Chondrocyte (in vitro differentiated cells): ENCODE data around the gene SULT2B1. TPM values are rescaled to one million over a fixed set of nuclear protein-coding genes. Genes with fewer than 3 reads are reported as not detected.
"Not testable (repeated sequence)": the region's sequence is repeated elsewhere in the genome, so short reads cannot be mapped to it uniquely, and the experiment has no call there.

Source experiments
- DNase-seq: peaks from one replicate; pipeline ENCODE4 v3.0.0; 2021; ENCODE audit warnings: mixed read lengths, low spot score
- H3K27ac Mint-ChIP-seq: one replicate; pipeline ENCODE4 v1.8.0; 2021; ENCODE audit warnings: mild to moderate bottlenecking, moderate library complexity, mixed read lengths; ENCODE audit not compliant: unreplicated experiment
- H3K27me3 Mint-ChIP-seq: 2 replicates; pipeline ENCODE4 v1.8.0; 2021; ENCODE audit warnings: low read depth, mixed read lengths
- H3K36me3 Mint-ChIP-seq: 2 replicates; pipeline ENCODE4 v1.8.0; 2021; ENCODE audit warnings: low read depth, mixed read lengths
- H3K4me1 Mint-ChIP-seq: 2 replicates; pipeline ENCODE4 v1.8.0; 2021; ENCODE audit warnings: low read depth, mild to moderate bottlenecking, mixed read lengths
- H3K4me3 Mint-ChIP-seq: one replicate; pipeline ENCODE4 v1.8.0; 2021; ENCODE audit warnings: mild to moderate bottlenecking, moderate library complexity, mixed read lengths; ENCODE audit not compliant: unreplicated experiment
- H3K9me3 Mint-ChIP-seq: 2 replicates; pipeline ENCODE4 v1.8.0; 2021; ENCODE audit warnings: low read depth, mixed read lengths
- CTCF ChIP-seq: fragments of 200-600 bp; sonication (generic); IDR thresholded peaks from 2 replicates; pipeline ENCODE4 v1.5.0; 2021; ENCODE audit warnings: antibody characterized with exemption, mild to moderate bottlenecking, moderate library complexity
- total RNA-seq: library from RNA; stranded (reverse); gene quantifications from 3 replicates; pipeline ENCODE4 v1.2.1, GENCODE V29; 2021

The SULT2B1 gene
- total RNA-seq, 1 donor from 2014 or later: 0.22 TPM

- no peak overlapping the region for H3K4me3 Mint-ChIP-seq
- no peak overlapping the region for H3K27ac Mint-ChIP-seq
- H3K36me3 Mint-ChIP-seq: no peaks in the 10 kb centered on the region
- no peaks in the 10 kb centered on the region for H3K9me3 Mint-ChIP-seq
- peaks cover 4% of the 10 kb centered on the region for H3K4me1 Mint-ChIP-seq
- TF ChIP-seq CTCF: no peak
- no peaks in the 10 kb centered on the region for H3K27me3 Mint-ChIP-seq
- DNase-seq: no peak
Observed at GRCh38 chr19:48518207-48518606, 33.8 kb upstream of the SULT2B1 start.

- H3K4me3 Mint-ChIP-seq, H3K36me3 Mint-ChIP-seq, H3K27me3 Mint-ChIP-seq, H3K27ac Mint-ChIP-seq, H3K4me1 Mint-ChIP-seq, H3K9me3 Mint-ChIP-seq, DNase-seq: not testable (repeated sequence)
Observed at GRCh38 chr19:48519426-48519825, 32.5 kb upstream of the SULT2B1 start.

- Mint-ChIP-seq H3K4me3 (no peak overlapping the region), H3K9me3 (peaks cover 6% of the 10 kb centered on the region), H3K27me3 (no peaks in the 10 kb centered on the region), H3K36me3 (no peaks in the 10 kb centered on the region), H3K27ac (no peak overlapping the region), H3K4me1 (no peaks in the 10 kb centered on the region)
- DNase-seq: no peak
- TF ChIP-seq CTCF: no peak
Observed at GRCh38 chr19:48520134-48520533, 31.8 kb upstream of the SULT2B1 start.

DNA sequence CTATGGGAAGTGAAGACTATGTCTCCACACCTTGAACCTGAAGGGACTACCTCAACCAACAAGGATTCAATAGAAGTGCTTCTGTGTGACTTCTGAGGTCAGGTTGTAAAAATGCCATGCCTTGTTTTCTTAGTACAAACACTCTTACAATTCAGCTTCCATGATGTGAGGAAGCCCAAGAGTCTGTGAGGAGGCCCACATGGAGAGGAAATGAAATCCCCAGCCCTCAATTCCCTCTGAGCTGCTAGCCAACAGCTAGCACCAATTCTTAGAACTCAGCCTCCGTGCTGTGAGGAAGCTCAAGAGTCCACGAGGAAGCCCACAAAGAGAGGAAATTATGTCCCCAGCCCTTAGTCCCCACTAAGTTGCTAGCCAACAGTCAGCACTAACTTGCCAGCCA, 27.8 kb upstream of the SULT2B1 start:
- peaks cover 21% of the 10 kb centered on the region for H3K9me3 Mint-ChIP-seq
- H3K36me3 Mint-ChIP-seq: peaks cover 5% of the 10 kb centered on the region
- H3K4me1 Mint-ChIP-seq: no peaks in the 10 kb centered on the region
- DNase-seq: no peak
- H3K27me3 Mint-ChIP-seq: no peaks in the 10 kb centered on the region
- TF ChIP-seq CTCF: no peak
- H3K4me3 Mint-ChIP-seq: no peak overlapping the region
- H3K27ac Mint-ChIP-seq: no peak overlapping the region

- Mint-ChIP-seq H3K27ac (no peak overlapping the region), H3K4me3 (no peak overlapping the region), H3K36me3 (peaks cover 5% of the 10 kb centered on the region), H3K9me3 (peaks cover 23% of the 10 kb centered on the region), H3K27me3 (no peaks in the 10 kb centered on the region), H3K4me1 (no peaks in the 10 kb centered on the region)
- DNase-seq: no peak
- no peak for TF ChIP-seq CTCF
Observed at GRCh38 chr19:48524732-48525131, 27.2 kb upstream of the SULT2B1 start.

DNA sequence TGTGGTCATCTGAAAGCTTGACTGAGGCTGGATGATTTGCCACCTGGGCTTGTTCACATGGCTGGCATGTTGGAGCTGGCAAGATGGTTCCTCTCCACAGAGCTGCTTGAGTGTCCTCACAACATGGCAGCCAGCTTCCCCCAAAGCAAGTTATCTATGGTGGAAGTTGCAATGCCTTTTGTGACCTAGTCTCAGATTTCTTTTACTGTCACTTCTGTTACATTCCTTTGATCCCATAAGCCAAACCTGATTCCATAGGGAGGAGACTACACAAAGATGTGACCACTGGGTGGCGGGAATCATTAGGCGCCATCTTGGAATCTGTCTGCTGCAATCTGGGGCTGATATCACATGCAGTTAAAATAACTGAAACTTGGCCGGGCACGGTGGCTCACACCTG, 22.8 kb upstream of the SULT2B1 start:
- Mint-ChIP-seq H3K4me3 (no peak overlapping the region), H3K9me3 (peaks cover 20% of the 10 kb centered on the region), H3K36me3 (peaks cover 5% of the 10 kb centered on the region), H3K27ac (no peak overlapping the region), H3K27me3 (peaks cover 4% of the 10 kb centered on the region), H3K4me1 (no peaks in the 10 kb centered on the region)
- no peak for DNase-seq
- no peak for TF ChIP-seq CTCF
